Astrocyte (in vitro differentiated cells and primary cell): ENCODE measurements around the gene SHC1. TPM values are rescaled to one million over a fixed set of nuclear protein-coding genes. Genes with fewer than 3 reads are reported as not detected.

Source experiments
- DNase-seq: peaks from one replicate; pipeline ENCODE4 v3.0.0-alpha.2; 2010; ENCODE audit warnings: low read depth
- FAIRE-seq: peaks from 2 replicates; lab custom pipeline; 2011; peaks lifted over from hg19 to GRCh38; lab: Jason Lieb, UNC
- H2AFZ ChIP-seq: 2 replicates; pipeline ENCODE4 v1.6.0; 2012; ENCODE audit warnings: low read depth, low read length, inconsistent platforms
- H3K27ac ChIP-seq: 2 replicates; pipeline ENCODE4 v1.5.1; 2011; ENCODE audit warnings: low read depth, low read length, inconsistent platforms
- H3K27me3 ChIP-seq: 2 replicates; pipeline ENCODE4 v1.6.0; 2011; ENCODE audit warnings: low read length, inconsistent platforms; ENCODE audit not compliant: insufficient read depth
- H3K36me3 ChIP-seq: 2 replicates; pipeline ENCODE4 v1.5.1; 2011; ENCODE audit warnings: low read length, inconsistent platforms; ENCODE audit not compliant: insufficient read depth
- H3K4me1 ChIP-seq: 2 replicates; pipeline ENCODE4 v1.5.1; 2011; ENCODE audit warnings: low read length, inconsistent platforms; ENCODE audit not compliant: insufficient read depth
- H3K4me2 ChIP-seq: 2 replicates; pipeline ENCODE4 v1.6.0; 2012; ENCODE audit warnings: low read length, inconsistent platforms
- H3K4me3 ChIP-seq: 2 replicates; pipeline ENCODE4 v1.5.1; 2011; ENCODE audit warnings: low read depth, mild to moderate bottlenecking, low read length, inconsistent platforms; ENCODE audit not compliant: insufficient read depth
- H3K79me2 ChIP-seq: 2 replicates; pipeline ENCODE4 v1.6.0; 2012; ENCODE audit warnings: mild to moderate bottlenecking, low read length, inconsistent platforms; ENCODE audit not compliant: insufficient read depth
- H3K9ac ChIP-seq: 2 replicates; pipeline ENCODE4 v1.6.0; 2012; ENCODE audit warnings: mild to moderate bottlenecking, low read length, inconsistent platforms
- H3K9me3 ChIP-seq: 2 replicates; pipeline ENCODE4 v1.5.1; 2012; ENCODE audit warnings: low read depth, mild to moderate bottlenecking, low read length, inconsistent platforms; ENCODE audit not compliant: insufficient read depth
- H4K20me1 ChIP-seq: 2 replicates; pipeline ENCODE4 v1.6.0; 2012; ENCODE audit warnings: low read length, inconsistent platforms; ENCODE audit not compliant: insufficient read depth
- H3K27ac Mint-ChIP-seq: one replicate; pipeline ENCODE4 v1.8.0; 2021; ENCODE audit warnings: mild to moderate bottlenecking, mixed read lengths; ENCODE audit not compliant: unreplicated experiment
- H3K27me3 Mint-ChIP-seq: one replicate; pipeline ENCODE4 v1.8.0; 2021; ENCODE audit warnings: low read depth, mixed read lengths; ENCODE audit not compliant: unreplicated experiment
- H3K36me3 Mint-ChIP-seq: one replicate; pipeline ENCODE4 v1.8.0; 2021; ENCODE audit warnings: low read depth, mixed read lengths; ENCODE audit not compliant: unreplicated experiment
- H3K4me1 Mint-ChIP-seq: one replicate; pipeline ENCODE4 v1.8.0; 2021; ENCODE audit warnings: low read depth, mixed read lengths; ENCODE audit not compliant: unreplicated experiment
- H3K4me3 Mint-ChIP-seq: one replicate; pipeline ENCODE4 v1.8.0; 2021; ENCODE audit warnings: mild to moderate bottlenecking, moderate library complexity, mixed read lengths; ENCODE audit not compliant: unreplicated experiment
- H3K9me3 Mint-ChIP-seq: one replicate; pipeline ENCODE4 v1.8.0; 2021; ENCODE audit warnings: mild to moderate bottlenecking, mixed read lengths; ENCODE audit not compliant: unreplicated experiment
- CTCF ChIP-seq: IDR thresholded peaks from 2 replicates; pipeline ENCODE4 v1.5.1; 2011; ENCODE audit warnings: low read depth, mild to moderate bottlenecking, inconsistent platforms, low read length, moderate library complexity; ENCODE audit not compliant: insufficient read depth
- EZH2 ChIP-seq: IDR thresholded peaks from 2 replicates; pipeline ENCODE4 v1.6.1; 2012; ENCODE audit warnings: mild to moderate bottlenecking, low read length, inconsistent platforms; ENCODE audit not compliant: insufficient read depth
- total RNA-seq: library from RNA; stranded (reverse); gene quantifications from 2 replicates; pipeline ENCODE4 v1.2.1, GENCODE V29; 2021

The SHC1 gene
- total RNA-seq, 1 donor from 2014 or later = 397 TPM

GRCh38 chr1:154941333-154942013, 29.1 kb downstream of the SHC1 start:
- no peak for DNase-seq

GRCh38 chr1:154940651-154941194, 29.8 kb downstream of the SHC1 start:
- DNase-seq (no peak), FAIRE-seq (no peak)
- H3K4me1 ChIP-seq = peaks cover 16% of the 10 kb centered on the region
- no peak overlapping the region for H3K4me3 Mint-ChIP-seq
- H3K79me2 ChIP-seq = peaks cover 2% of the 10 kb centered on the region
- peaks cover 3% of the 10 kb centered on the region for H3K36me3 Mint-ChIP-seq
- H3K27me3 Mint-ChIP-seq = no peaks in the 10 kb centered on the region
- H4K20me1 ChIP-seq = peaks cover 5% of the 10 kb centered on the region
- H3K4me1 Mint-ChIP-seq = peaks cover 34% of the 10 kb centered on the region
- H3K36me3 ChIP-seq = no peaks in the 10 kb centered on the region
- no peaks in the 10 kb centered on the region for H3K9me3 Mint-ChIP-seq
- no peaks in the 10 kb centered on the region for H3K27me3 ChIP-seq
- no peak overlapping the region for H3K9ac ChIP-seq
- no peak overlapping the region for H3K27ac ChIP-seq
- no peak overlapping the region for H3K4me2 ChIP-seq
- H3K9me3 ChIP-seq = no peaks in the 10 kb centered on the region
- H3K4me3 ChIP-seq = no peak overlapping the region
- H3K27ac Mint-ChIP-seq = peak overlapping the region; percentile 34
- TF ChIP-seq CTCF (no peak), EZH2 (no peak)
- H2AFZ ChIP-seq = no peak overlapping the region

More at GRCh38 chr1:154941333-154942013, 29.1 kb downstream of the SHC1 start:
- Histone ChIP-seq H3K4me2 (no peak overlapping the region), H3K4me1 (peaks cover 11% of the 10 kb centered on the region), H3K9me3 (no peaks in the 10 kb centered on the region), H3K79me2 (no peaks in the 10 kb centered on the region), H3K4me3 (no peak overlapping the region), H3K36me3 (no peaks in the 10 kb centered on the region), H3K27ac (no peak overlapping the region), H3K9ac (no peak overlapping the region), H3K27me3 (no peaks in the 10 kb centered on the region), H4K20me1 (peaks cover 5% of the 10 kb centered on the region), H2AFZ (no peak overlapping the region)
- no peaks in the 10 kb centered on the region for H3K27me3 Mint-ChIP-seq
- H3K36me3 Mint-ChIP-seq = peaks cover 6% of the 10 kb centered on the region
- TF ChIP-seq CTCF = no peak
- TF ChIP-seq EZH2 = no peak
- H3K9me3 Mint-ChIP-seq = no peaks in the 10 kb centered on the region
- H3K27ac Mint-ChIP-seq = no peak overlapping the region
- no peak overlapping the region for H3K4me3 Mint-ChIP-seq
- no peak for FAIRE-seq
- peaks cover 31% of the 10 kb centered on the region for H3K4me1 Mint-ChIP-seq

- Histone ChIP-seq H3K27me3 (no peaks in the 10 kb centered on the region), H3K9ac (no peak overlapping the region), H3K36me3 (no peaks in the 10 kb centered on the region), H3K9me3 (no peaks in the 10 kb centered on the region), H3K27ac (no peak overlapping the region), H2AFZ (no peak overlapping the region), H3K79me2 (peaks cover 4% of the 10 kb centered on the region), H3K4me3 (no peak overlapping the region), H4K20me1 (peaks cover 5% of the 10 kb centered on the region), H3K4me1 (peaks cover 18% of the 10 kb centered on the region), H3K4me2 (no peak overlapping the region)
- Mint-ChIP-seq H3K4me1 (peaks cover 34% of the 10 kb centered on the region), H3K27me3 (no peaks in the 10 kb centered on the region), H3K9me3 (no peaks in the 10 kb centered on the region), H3K36me3 (peaks cover 3% of the 10 kb centered on the region), H3K4me3 (no peak overlapping the region), H3K27ac (peak overlapping the region; percentile 47)
- FAIRE-seq = no peak
- DNase-seq = no peak
- no peak for TF ChIP-seq EZH2
- TF ChIP-seq CTCF = no peak
Measured at GRCh38 chr1:154940213-154940560, 30.4 kb downstream of the SHC1 start.
